BLaER1 treated with 17β-estradiol and CSF1 and Interleukin-3, amounts not matched to agents 10 nM and 100 nM (cell line): ENCODE results near the gene SHISAL1.

Experiments used
- H3K27ac ChIP-seq, 11 experiments: shearing (Covaris generic); formaldehyde crosslinking; 2 replicates each; pipeline ENCODE4 v1.8.1; 2022
- H3K27me3 ChIP-seq, 11 experiments: shearing (Covaris generic); formaldehyde crosslinking; 2 replicates each; pipeline ENCODE4 v1.8.1; 2022
- H3K36me3 ChIP-seq, 11 experiments: shearing (Covaris generic); formaldehyde crosslinking; 2 replicates each; pipeline ENCODE4 v1.8.1; 2022
- H3K4me1 ChIP-seq, 10 experiments: shearing (Covaris generic); formaldehyde crosslinking; 2 replicates each; pipeline ENCODE4 v1.8.1; 2022
- H3K4me2 ChIP-seq, 11 experiments: shearing (Covaris generic); formaldehyde crosslinking; 2 replicates each; pipeline ENCODE4 v1.8.1; 2022
- H3K4me3 ChIP-seq, 10 experiments: shearing (Covaris generic); formaldehyde crosslinking; 2 replicates each; pipeline ENCODE4 v1.8.1; 2022
- H3K9ac ChIP-seq, 11 experiments: shearing (Covaris generic); formaldehyde crosslinking; 2 replicates each; pipeline ENCODE4 v1.8.1; 2022
- H3K9me3 ChIP-seq, 11 experiments: shearing (Covaris generic); formaldehyde crosslinking; replicated peaks in 1 of 11; 2 replicates each; pipeline ENCODE4 v1.8.1; 2022
- H4K20me1 ChIP-seq, 11 experiments: shearing (Covaris generic); formaldehyde crosslinking; 2 replicates each; pipeline ENCODE4 v1.8.1; 2022
- Cebpa-rat ChIP-seq, 11 experiments: shearing (Covaris generic); IDR thresholded peaks; 2 replicates each; pipeline ENCODE4 v1.8.1; 2022

SHISAL1 gene

DNA sequence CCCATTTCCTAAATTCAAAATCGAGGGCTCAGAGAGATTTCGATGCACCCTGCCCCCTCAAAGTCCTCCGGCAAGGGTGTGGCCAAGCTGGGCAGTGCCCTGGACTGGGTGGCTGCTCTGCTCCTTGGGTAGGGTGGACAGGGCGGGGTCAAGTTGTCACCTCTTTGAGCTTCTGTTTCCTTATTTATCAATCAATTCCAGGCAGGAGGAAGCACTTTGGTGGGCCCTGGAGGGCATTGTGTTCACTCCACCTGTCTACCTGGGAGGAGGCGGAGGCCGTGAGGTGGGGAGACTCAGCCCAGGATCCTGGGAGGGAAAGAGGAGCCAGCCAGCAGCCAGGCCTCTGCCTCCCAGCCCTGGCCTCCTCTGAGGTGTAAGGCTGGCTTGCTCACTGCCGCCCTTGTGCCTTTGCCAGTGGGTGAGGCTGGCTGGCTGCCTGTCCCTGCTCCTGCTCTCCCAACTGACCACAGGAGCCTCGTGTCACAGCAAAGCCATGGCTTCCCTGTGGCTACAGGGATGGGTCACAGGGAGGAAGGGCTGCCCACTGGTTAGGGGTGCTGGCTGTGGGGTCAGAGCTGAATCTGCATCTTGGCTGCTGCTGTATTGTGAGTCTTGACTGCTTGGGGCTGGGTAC is 25.5 kb upstream of the SHISAL1 start:
- Histone ChIP-seq H3K4me3 (no peak overlapping the region), H4K20me1 (peaks cover 0 to 48% (median 0%) of the 10 kb centered on the region in 11 experiments; a peak in 8 of 22 replicates), H3K9me3 (no peaks in the 10 kb centered on the region; a peak in 3 of 22 replicates), H3K27ac (no peak overlapping the region), H3K4me1 (peaks cover 0 to 34% (median 17%) of the 10 kb centered on the region in 10 experiments; a peak in 15 of 20 replicates), H3K4me2 (peak overlapping the region in 1 of 11 experiments; percentile 7; a peak in 1 of 22 replicates), H3K36me3 (no peaks in the 10 kb centered on the region), H3K27me3 (peaks cover 8 to 24% (median 14%) of the 10 kb centered on the region in 11 experiments), H3K9ac (no peak overlapping the region)
- TF ChIP-seq Cebpa-rat (IDR thresholded peaks at IDR 0.05) = no peak

DNA sequence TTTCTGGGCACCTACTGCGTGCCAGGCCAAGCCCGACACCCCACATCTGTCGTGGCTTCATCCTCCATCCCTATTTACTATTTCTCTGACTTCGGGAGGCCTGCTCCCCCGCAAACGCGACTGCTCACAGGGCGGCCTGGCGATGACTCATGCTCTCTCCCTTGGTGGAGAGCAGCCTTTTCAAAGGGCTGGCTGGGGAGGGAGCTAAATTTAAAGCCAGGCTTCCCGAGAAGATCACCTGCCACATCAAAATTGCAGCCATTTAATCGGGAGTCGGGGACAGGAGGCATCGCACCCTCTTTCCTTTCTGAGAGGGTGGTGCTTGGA is 24.9 kb upstream of the SHISAL1 start:
- H4K20me1 ChIP-seq = peaks cover 0 to 53% (median 6%) of the 10 kb centered on the region in 11 experiments; a peak in 12 of 22 replicates
- no peak for TF ChIP-seq Cebpa-rat (IDR thresholded peaks at IDR 0.05)
- H3K27me3 ChIP-seq = peaks cover 15 to 31% (median 20%) of the 10 kb centered on the region in 11 experiments
- no peaks in the 10 kb centered on the region; a peak in 3 of 22 replicates for H3K9me3 ChIP-seq
- no peaks in the 10 kb centered on the region for H3K36me3 ChIP-seq
- no peak overlapping the region for H3K27ac ChIP-seq
- H3K4me1 ChIP-seq = peaks cover 0 to 34% (median 17%) of the 10 kb centered on the region in 10 experiments; a peak in 15 of 20 replicates
- H3K9ac ChIP-seq = no peak overlapping the region
- no peak overlapping the region for H3K4me3 ChIP-seq
- peak overlapping the region in 1 of 11 experiments; percentile 12; a peak in 1 of 22 replicates for H3K4me2 ChIP-seq

- peaks cover 0 to 34% (median 21%) of the 10 kb centered on the region in 10 experiments; a peak in 15 of 20 replicates for H3K4me1 ChIP-seq
- peaks cover 20 to 36% (median 26%) of the 10 kb centered on the region in 11 experiments for H3K27me3 ChIP-seq
- no peak overlapping the region for H3K4me3 ChIP-seq
Observed at GRCh38 chr22:44336962-44337677, 24.4 kb upstream of the SHISAL1 start.

DNA sequence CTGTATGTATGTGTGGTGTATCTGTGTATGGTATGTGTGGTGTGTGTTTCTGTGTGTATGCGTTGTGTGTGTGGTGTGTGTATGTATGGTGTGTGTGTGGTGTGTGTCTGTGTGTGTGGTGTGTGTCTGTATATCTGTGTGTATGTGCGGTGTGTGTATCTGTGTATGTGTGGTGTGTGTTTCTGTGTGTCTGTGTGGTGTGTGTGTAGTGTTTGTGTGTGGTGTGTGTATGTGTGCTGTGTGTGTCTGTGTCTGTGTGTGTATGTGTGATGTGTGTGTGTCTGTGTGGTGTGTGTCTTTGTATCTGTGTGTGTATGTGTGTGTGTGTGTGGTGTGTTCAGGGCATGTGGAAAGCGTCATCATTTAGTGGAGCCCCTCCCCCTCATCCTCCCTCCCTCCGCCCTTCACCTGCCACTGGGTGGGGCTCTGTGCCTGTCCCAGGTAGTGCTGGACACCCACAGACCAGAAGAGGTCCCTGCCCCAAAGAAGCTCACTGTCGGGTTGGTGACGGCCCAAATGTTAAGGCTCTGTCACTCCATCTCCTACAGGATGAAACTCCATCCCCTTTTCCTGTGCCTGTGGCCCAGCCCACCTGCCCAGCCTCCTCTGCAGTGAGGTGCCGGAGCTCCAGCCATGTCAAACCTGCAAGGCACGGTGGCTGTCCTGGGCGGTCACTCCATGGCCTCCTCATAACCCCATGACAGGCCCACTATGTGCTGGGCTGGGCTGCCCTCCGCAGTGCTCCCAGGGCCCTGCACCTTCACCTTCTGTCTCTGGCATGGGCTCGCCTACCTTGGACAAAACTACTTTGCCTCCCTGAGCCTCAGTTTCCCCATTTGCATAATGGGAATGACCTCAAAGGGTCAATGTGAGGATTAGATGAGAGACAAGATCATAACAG is 23.4 kb upstream of the SHISAL1 start:
- Histone ChIP-seq H3K27me3 (peaks cover 29 to 46% (median 35%) of the 10 kb centered on the region in 11 experiments), H3K27ac (no peak overlapping the region), H3K36me3 (no peaks in the 10 kb centered on the region), H3K4me3 (no peak overlapping the region), H4K20me1 (peaks cover 0 to 47% (median 8%) of the 10 kb centered on the region in 11 experiments; a peak in 12 of 22 replicates), H3K4me2 (no peak overlapping the region), H3K4me1 (peaks cover 0 to 28% (median 22%) of the 10 kb centered on the region in 10 experiments; a peak in 15 of 20 replicates), H3K9me3 (no peaks in the 10 kb centered on the region; a peak in 3 of 22 replicates), H3K9ac (no peak overlapping the region)
- no peak for TF ChIP-seq Cebpa-rat (IDR thresholded peaks at IDR 0.05)

More at GRCh38 chr22:44336962-44337677, 24.4 kb upstream of the SHISAL1 start:
- Histone ChIP-seq H3K27ac (no peak overlapping the region), H3K9me3 (no peaks in the 10 kb centered on the region; a peak in 3 of 22 replicates), H3K4me2 (peak overlapping the region in 1 of 11 experiments; percentile 12; a peak in 1 of 22 replicates), H3K9ac (no peak overlapping the region), H3K36me3 (no peaks in the 10 kb centered on the region), H4K20me1 (peaks cover 0 to 53% (median 8%) of the 10 kb centered on the region in 11 experiments; a peak in 12 of 22 replicates)
- no peak for TF ChIP-seq Cebpa-rat (IDR thresholded peaks at IDR 0.05)

DNA sequence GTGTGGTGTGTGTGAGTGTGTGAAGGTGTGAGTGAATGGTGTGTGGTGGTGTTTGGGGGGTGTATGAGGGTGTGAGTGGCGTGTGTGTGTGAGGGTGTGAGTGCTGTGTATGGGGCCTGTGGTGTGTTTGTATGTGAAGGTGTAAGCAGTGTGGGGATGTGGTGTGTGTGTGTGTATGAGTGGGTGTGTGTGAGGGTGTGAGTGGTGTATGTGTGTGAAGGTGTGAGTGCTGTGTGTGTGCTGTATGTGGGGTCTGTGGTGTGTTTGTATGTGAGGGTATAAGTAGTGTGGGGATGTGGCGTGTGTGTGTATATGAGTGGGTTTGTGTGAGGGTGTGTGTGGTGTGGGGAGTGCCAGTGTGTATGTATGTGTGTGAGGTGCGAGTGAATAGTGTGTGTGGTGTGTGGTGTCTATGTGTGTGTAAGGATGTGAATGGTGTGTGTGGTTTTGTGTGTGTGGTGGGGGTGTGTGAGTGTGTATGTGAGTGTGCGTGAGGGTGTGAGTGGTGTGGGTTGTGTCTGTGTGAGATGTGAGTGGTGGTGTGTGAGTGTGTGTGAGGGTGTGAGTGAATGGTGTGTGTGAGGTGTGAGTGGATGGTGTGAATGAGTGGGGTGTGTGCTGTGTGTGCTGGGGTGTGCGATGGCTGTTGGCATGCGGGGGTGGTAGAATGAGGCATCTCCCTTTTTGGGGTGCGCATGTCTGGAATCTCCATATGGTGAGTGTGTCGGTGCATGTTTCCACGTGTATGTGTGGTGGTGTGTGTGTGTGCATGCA is 22.5 kb upstream of the SHISAL1 start:
- no peak overlapping the region for H3K27ac ChIP-seq
- no peak for TF ChIP-seq Cebpa-rat (IDR thresholded peaks at IDR 0.05)
- no peak overlapping the region for H3K4me3 ChIP-seq
- no peak overlapping the region for H3K4me2 ChIP-seq
- H3K9me3 ChIP-seq = no peaks in the 10 kb centered on the region; a peak in 3 of 22 replicates
- no peak overlapping the region for H3K9ac ChIP-seq
- H3K4me1 ChIP-seq = peaks cover 2 to 27% (median 21%) of the 10 kb centered on the region in 10 experiments
- H3K27me3 ChIP-seq = peaks cover 38 to 52% (median 44%) of the 10 kb centered on the region in 11 experiments
- peaks cover 0 to 54% (median 10%) of the 10 kb centered on the region in 11 experiments; a peak in 14 of 22 replicates for H4K20me1 ChIP-seq
- H3K36me3 ChIP-seq = no peaks in the 10 kb centered on the region

- H3K4me2 ChIP-seq = no peak overlapping the region
- no peak overlapping the region for H3K27ac ChIP-seq
- H3K9ac ChIP-seq = no peak overlapping the region
- no peaks in the 10 kb centered on the region for H3K36me3 ChIP-seq
- H4K20me1 ChIP-seq = peaks cover 0 to 57% (median 15%) of the 10 kb centered on the region in 11 experiments; a peak in 14 of 22 replicates
- H3K9me3 ChIP-seq = no peaks in the 10 kb centered on the region; a peak in 3 of 22 replicates
- TF ChIP-seq Cebpa-rat (IDR thresholded peaks at IDR 0.05) = no peak
- peaks cover 14 to 30% (median 25%) of the 10 kb centered on the region in 10 experiments for H3K4me1 ChIP-seq
- peaks cover 49 to 60% (median 51%) of the 10 kb centered on the region in 11 experiments for H3K27me3 ChIP-seq
- no peak overlapping the region for H3K4me3 ChIP-seq
Observed at GRCh38 chr22:44333847-44334635, 21.3 kb upstream of the SHISAL1 start.

DNA sequence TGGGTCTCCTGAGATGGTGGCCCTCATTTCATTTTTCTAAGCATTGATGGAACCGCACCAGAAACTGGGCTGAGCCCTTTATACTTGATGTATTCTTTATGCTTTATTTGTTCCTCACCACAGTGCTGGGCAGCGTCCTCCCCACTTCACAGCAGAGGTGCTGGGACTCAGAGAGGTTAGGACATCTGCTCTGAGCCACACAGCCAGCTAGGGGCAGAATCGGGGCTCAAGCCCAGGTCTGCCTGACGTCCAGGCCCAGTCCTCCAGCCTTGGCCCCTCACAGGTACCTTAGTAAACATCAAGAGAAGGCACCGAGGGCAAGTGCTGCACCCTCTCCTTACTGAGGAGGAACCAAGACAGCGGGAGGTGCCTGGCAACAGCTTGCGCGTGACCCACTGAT is 20.2 kb upstream of the SHISAL1 start:
- peaks cover 58 to 70% (median 62%) of the 10 kb centered on the region in 11 experiments for H3K27me3 ChIP-seq
- no peak overlapping the region for H3K4me3 ChIP-seq
- H3K4me2 ChIP-seq = no peak overlapping the region
- peaks cover 18 to 38% (median 30%) of the 10 kb centered on the region in 10 experiments for H3K4me1 ChIP-seq
- H3K27ac ChIP-seq = no peak overlapping the region
- peaks cover 0 to 58% (median 15%) of the 10 kb centered on the region in 11 experiments; a peak in 14 of 22 replicates for H4K20me1 ChIP-seq
- TF ChIP-seq Cebpa-rat (IDR thresholded peaks at IDR 0.05) = no peak
- H3K9me3 ChIP-seq = no peaks in the 10 kb centered on the region; a peak in 3 of 22 replicates
- no peaks in the 10 kb centered on the region for H3K36me3 ChIP-seq
- H3K9ac ChIP-seq = no peak overlapping the region
